Germinal center (tissue), 1 donor: ENCODE measurements around the gene DNTT.

Experiments
- DNase-seq: peaks from one replicate; pipeline ENCODE4 v3.0.0; 2012; ENCODE audit warnings: mixed read lengths, low spot score

DNTT gene

DNA sequence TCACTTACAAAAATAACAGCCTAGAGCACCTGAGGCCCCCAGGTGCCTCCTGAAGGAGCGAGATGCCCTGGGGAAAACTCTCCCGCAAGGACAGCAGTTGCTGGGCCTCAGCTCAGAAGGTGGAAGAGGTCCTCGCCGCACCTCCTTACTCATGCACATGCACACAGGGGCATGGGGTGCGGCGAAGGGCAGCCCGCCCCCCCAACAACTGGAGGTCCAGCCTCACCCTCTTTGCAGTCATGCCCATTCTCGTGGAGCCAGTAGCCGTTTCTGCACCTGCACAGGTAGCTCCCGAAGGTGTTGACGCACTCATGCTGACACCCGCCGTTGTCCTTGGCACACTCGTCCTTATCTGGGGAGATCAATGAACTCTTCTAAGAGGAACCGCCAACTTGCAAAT, 74.5 kb downstream of the DNTT start:
- no peak for DNase-seq

GRCh38 chr10:96379758-96380157, 75.5 kb downstream of the DNTT start:
- DNase-seq: no peak

GRCh38 chr10:96380821-96381220, 76.6 kb downstream of the DNTT start:
- DNase-seq: no peak

GRCh38 chr10:96384506-96384905, 80.3 kb downstream of the DNTT start:
- no peak for DNase-seq

GRCh38 chr10:96387161-96387560, 82.9 kb downstream of the DNTT start:
- DNase-seq: no peak

- no peak for DNase-seq
Measured at GRCh38 chr10:96387601-96388000, 83.4 kb downstream of the DNTT start.
